PC-3 (cell line): ENCODE data around the gene TEX2.

Experiments used
- CTCF ChIP-seq: fragments of 300-600 bp; sonication (generic); conservative IDR thresholded peaks from 2 replicates; pipeline ENCODE4 v1.5.1; 2017; ENCODE audit warnings: antibody characterized with exemption, low read depth, mild to moderate bottlenecking, low read length
- EZH2 ChIP-seq: fragments of 300-600 bp; sonication (generic); IDR thresholded peaks from one replicate; pipeline ENCODE4 v1.6.1; 2017; ENCODE audit warnings: antibody characterized with exemption, mild to moderate bottlenecking, low read length; ENCODE audit not compliant: unreplicated experiment
- EZH2phosphoT487 ChIP-seq: fragments of 300-600 bp; sonication (generic); IDR thresholded peaks from 2 replicates; pipeline ENCODE4 v1.6.1; 2018; ENCODE audit warnings: mild to moderate bottlenecking, antibody characterized with exemption, low read length, borderline replicate concordance

DNA sequence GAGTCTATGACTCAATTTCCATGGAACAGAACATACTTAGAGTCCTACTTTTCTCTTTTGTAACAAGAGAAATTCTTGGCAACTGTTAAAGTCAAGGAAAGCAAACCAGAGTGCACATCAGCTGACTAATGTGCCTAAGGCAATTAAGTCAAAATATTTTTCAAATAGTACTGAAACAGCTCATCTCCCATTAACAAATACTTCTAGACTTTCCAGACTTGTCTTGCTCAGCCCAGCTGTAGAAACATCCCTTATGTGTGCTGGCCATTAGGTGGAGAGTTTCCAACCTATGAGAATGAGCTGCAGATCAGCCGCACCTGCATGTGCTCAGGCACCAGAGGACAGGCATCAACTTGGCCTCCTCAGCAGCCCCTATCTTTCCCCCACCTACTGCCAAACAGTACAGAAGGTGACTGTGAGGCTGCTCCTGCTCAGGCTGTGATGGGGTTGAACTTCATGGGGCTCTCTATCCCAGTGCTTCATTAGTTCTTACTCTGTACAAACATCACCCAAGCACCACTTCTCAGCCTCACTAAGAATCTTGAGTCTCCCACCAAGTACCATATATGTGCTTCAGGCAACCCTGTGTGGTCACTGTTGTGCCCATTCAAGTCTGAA, 32.2 kb downstream of the TEX2 start:
- no peak for TF ChIP-seq CTCF
- no peak for TF ChIP-seq EZH2
- TF ChIP-seq EZH2phosphoT487 = no peak
